ENCODE results near the gene CNOT6.
"Not testable (repeated sequence)": the region's sequence is repeated elsewhere in the genome, so short reads cannot be mapped to it uniquely, and the experiment has no call there.

CNOT6 gene

GRCh38 chr5:180515974-180516373, 21.8 kb downstream of the CNOT6 start:
- H3K36me3 ChIP-seq (ENCODE audit: insufficient read depth, low read length); H3K4me1 ChIP-seq (ENCODE audit: insufficient read depth, low read length); H3K9ac ChIP-seq (ENCODE audit: low read depth, low read length); H3K9me3 ChIP-seq (ENCODE audit: control insufficient read depth, insufficient read depth, low read length): not testable (repeated sequence)

- Histone ChIP-seq H3K9ac (ENCODE audit: low read depth, low read length) (no peak overlapping the region), H3K36me3 (ENCODE audit: insufficient read depth, low read length) (no peaks in the 10 kb centered on the region), H3K9me3 (ENCODE audit: control insufficient read depth, insufficient read depth, low read length) (no peaks in the 10 kb centered on the region), H3K4me1 (ENCODE audit: insufficient read depth, low read length) (no peaks in the 10 kb centered on the region)
These were observed 22.3 kb downstream of the CNOT6 start for GRCh38 chr5:180516440-180516839.

GRCh38 chr5:180519098-180519497, 24.9 kb downstream of the CNOT6 start:
- H3K36me3 ChIP-seq (ENCODE audit: insufficient read depth, low read length) = no peaks in the 10 kb centered on the region

GRCh38 chr5:180521101-180521500, 26.9 kb downstream of the CNOT6 start:
- H3K9me3 ChIP-seq (ENCODE audit: control insufficient read depth, insufficient read depth, low read length) = no peaks in the 10 kb centered on the region
- no peaks in the 10 kb centered on the region for H3K36me3 ChIP-seq (ENCODE audit: insufficient read depth, low read length)
- H3K4me1 ChIP-seq (ENCODE audit: insufficient read depth, low read length) = peaks cover 13% of the 10 kb centered on the region
- H3K9ac ChIP-seq (ENCODE audit: low read depth, low read length) = no peak overlapping the region

More at GRCh38 chr5:180519098-180519497, 24.9 kb downstream of the CNOT6 start:
- Histone ChIP-seq H3K9me3 (ENCODE audit: control insufficient read depth, insufficient read depth, low read length) (no peaks in the 10 kb centered on the region), H3K4me1 (ENCODE audit: insufficient read depth, low read length) (peaks cover 13% of the 10 kb centered on the region), H3K9ac (ENCODE audit: low read depth, low read length) (no peak overlapping the region)

GRCh38 chr5:180521591-180521990, 27.4 kb downstream of the CNOT6 start:
- no peaks in the 10 kb centered on the region for H3K9me3 ChIP-seq (ENCODE audit: control insufficient read depth, insufficient read depth, low read length)
- H3K9ac ChIP-seq (ENCODE audit: low read depth, low read length) = no peak overlapping the region
- no peaks in the 10 kb centered on the region for H3K36me3 ChIP-seq (ENCODE audit: insufficient read depth, low read length)

GRCh38 chr5:180522330-180522729, 28.2 kb downstream of the CNOT6 start:
- no peak overlapping the region for H3K9ac ChIP-seq (ENCODE audit: low read depth, low read length)
- H3K9me3 ChIP-seq (ENCODE audit: control insufficient read depth, insufficient read depth, low read length) = no peaks in the 10 kb centered on the region
- H3K36me3 ChIP-seq (ENCODE audit: insufficient read depth, low read length) = no peaks in the 10 kb centered on the region
- peaks cover 13% of the 10 kb centered on the region for H3K4me1 ChIP-seq (ENCODE audit: insufficient read depth, low read length)

More at GRCh38 chr5:180521591-180521990, 27.4 kb downstream of the CNOT6 start:
- peaks cover 13% of the 10 kb centered on the region for H3K4me1 ChIP-seq (ENCODE audit: insufficient read depth, low read length)

GRCh38 chr5:180523629-180524466, 29.7 kb downstream of the CNOT6 start:
- no peaks in the 10 kb centered on the region for H3K36me3 ChIP-seq (ENCODE audit: insufficient read depth, low read length)
- H3K9ac ChIP-seq (ENCODE audit: low read depth, low read length) = no peak overlapping the region
- peaks cover 13% of the 10 kb centered on the region for H3K4me1 ChIP-seq (ENCODE audit: insufficient read depth, low read length)
- H3K9me3 ChIP-seq (ENCODE audit: control insufficient read depth, insufficient read depth, low read length) = no peaks in the 10 kb centered on the region

- H3K9me3 ChIP-seq (ENCODE audit: control insufficient read depth, insufficient read depth, low read length) = peaks cover 8% of the 10 kb centered on the region; the same call in 1 of the 2 replicates
- peaks cover 13% of the 10 kb centered on the region for H3K36me3 ChIP-seq (ENCODE audit: insufficient read depth, low read length)
- peaks cover 13% of the 10 kb centered on the region for H3K4me1 ChIP-seq (ENCODE audit: insufficient read depth, low read length)
- H3K9ac ChIP-seq (ENCODE audit: low read depth, low read length) = no peak overlapping the region
These were observed 31.2 kb downstream of the CNOT6 start for GRCh38 chr5:180525399-180525798.

- Histone ChIP-seq H3K4me1 (ENCODE audit: insufficient read depth, low read length) (peaks cover 13% of the 10 kb centered on the region), H3K9me3 (ENCODE audit: control insufficient read depth, insufficient read depth, low read length) (peaks cover 8% of the 10 kb centered on the region; the same call in 1 of the 2 replicates), H3K36me3 (ENCODE audit: insufficient read depth, low read length) (peaks cover 13% of the 10 kb centered on the region), H3K9ac (ENCODE audit: low read depth, low read length) (no peak overlapping the region)
These were observed 32.1 kb downstream of the CNOT6 start for GRCh38 chr5:180526269-180526668.

- H3K9ac ChIP-seq (ENCODE audit: low read depth, low read length) = no peak overlapping the region
- H3K4me1 ChIP-seq (ENCODE audit: insufficient read depth, low read length) = peaks cover 10% of the 10 kb centered on the region
- peaks cover 13% of the 10 kb centered on the region; the same call in 1 of the 2 replicates for H3K9me3 ChIP-seq (ENCODE audit: control insufficient read depth, insufficient read depth, low read length)
- H3K36me3 ChIP-seq (ENCODE audit: insufficient read depth, low read length) = peaks cover 22% of the 10 kb centered on the region
These were observed 33.5 kb downstream of the CNOT6 start for GRCh38 chr5:180527659-180528058.

GRCh38 chr5:180531036-180531585, 36.9 kb downstream of the CNOT6 start:
- Histone ChIP-seq H3K9me3 (ENCODE audit: control insufficient read depth, insufficient read depth, low read length) (peaks cover 13% of the 10 kb centered on the region; the same call in 1 of the 2 replicates), H3K36me3 (ENCODE audit: insufficient read depth, low read length) (peaks cover 22% of the 10 kb centered on the region)
- not testable (repeated sequence) for H3K9ac ChIP-seq (ENCODE audit: low read depth, low read length); H3K4me1 ChIP-seq (ENCODE audit: insufficient read depth, low read length)

- Histone ChIP-seq H3K9ac (ENCODE audit: low read depth, low read length) (no peak overlapping the region), H3K36me3 (ENCODE audit: insufficient read depth, low read length) (peaks cover 22% of the 10 kb centered on the region), H3K4me1 (ENCODE audit: insufficient read depth, low read length) (no peaks in the 10 kb centered on the region), H3K9me3 (ENCODE audit: control insufficient read depth, insufficient read depth, low read length) (peaks cover 13% of the 10 kb centered on the region; the same call in 1 of the 2 replicates)
These were observed 38.1 kb downstream of the CNOT6 start for GRCh38 chr5:180532268-180532667.

- H3K9me3 ChIP-seq (ENCODE audit: control insufficient read depth, insufficient read depth, low read length) = peaks cover 13% of the 10 kb centered on the region; the same call in 1 of the 2 replicates
- no peak overlapping the region for H3K9ac ChIP-seq (ENCODE audit: low read depth, low read length)
- H3K36me3 ChIP-seq (ENCODE audit: insufficient read depth, low read length) = peaks cover 22% of the 10 kb centered on the region
- no peaks in the 10 kb centered on the region for H3K4me1 ChIP-seq (ENCODE audit: insufficient read depth, low read length)
These were observed 39.7 kb downstream of the CNOT6 start for GRCh38 chr5:180533845-180534244.

- Histone ChIP-seq H3K36me3 (ENCODE audit: insufficient read depth, low read length) (peaks cover 9% of the 10 kb centered on the region), H3K4me1 (ENCODE audit: insufficient read depth, low read length) (no peaks in the 10 kb centered on the region), H3K9me3 (ENCODE audit: control insufficient read depth, insufficient read depth, low read length) (0 out of 2 replicates have a peak, but pooled peaks cover 5% of the 10 kb centered on the region), H3K9ac (ENCODE audit: low read depth, low read length) (no peak overlapping the region)
These were observed 41.4 kb downstream of the CNOT6 start for GRCh38 chr5:180535573-180535972.

Measured in ES-I3 (cell line).